Activated CD8-positive, alpha-beta memory T cell treated with anti-CD3 and anti-CD28 coated beads, Interleukin-2, amount 50 U/mL, for 1 hour (primary cell): ENCODE measurements around the gene DENND1B.
"Not testable (repeated sequence)": the region's sequence is repeated elsewhere in the genome, so short reads cannot be mapped to it uniquely, and the experiment has no call there.

Source experiments
- DNase-seq: peaks from one replicate; pipeline ENCODE4 v3.0.0-alpha.2; 2020; ENCODE audit errors: extremely low read depth

Gene DENND1B

DNA sequence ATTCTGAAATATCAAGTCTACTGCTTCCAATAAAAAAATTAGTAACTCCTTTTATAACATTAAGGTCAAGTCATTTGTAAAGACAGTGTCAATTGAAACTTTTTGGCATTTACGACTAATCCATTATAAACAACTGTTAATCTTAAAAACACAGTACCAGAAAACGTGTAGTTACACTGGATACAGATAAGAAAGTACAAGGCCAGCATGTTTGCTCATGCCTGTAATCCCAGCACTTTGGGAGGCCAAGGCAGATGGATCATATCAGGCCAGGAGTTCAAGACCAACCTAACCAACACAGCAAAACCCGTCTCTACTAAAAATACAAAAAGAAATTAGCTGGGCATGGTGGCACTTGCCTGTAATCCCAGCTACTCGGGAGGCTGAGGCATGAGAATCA, 29.4 kb downstream of the DENND1B start:
- DNase-seq, result no peak

DNA sequence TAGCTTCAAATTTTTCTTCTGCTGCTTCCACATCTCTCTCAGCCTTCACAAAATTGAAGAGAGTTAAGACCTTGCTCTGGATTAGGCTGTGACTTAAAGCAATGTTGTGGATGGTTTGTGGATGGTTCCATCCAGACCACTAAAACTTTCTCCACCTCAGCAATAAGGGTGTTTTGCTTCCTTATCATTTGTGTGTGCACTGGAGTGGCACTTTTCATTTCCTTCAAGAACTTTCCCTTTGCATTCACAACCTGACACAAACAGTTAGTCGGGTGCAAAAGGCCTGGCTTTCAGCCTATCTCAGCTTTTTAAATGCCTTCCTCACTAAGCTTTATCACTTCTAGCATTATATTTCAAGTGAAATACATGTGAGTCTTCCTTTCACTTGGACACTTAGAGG, 30.3 kb downstream of the DENND1B start:
- no peak for DNase-seq

- no peak for DNase-seq
These were observed 31.7 kb downstream of the DENND1B start for GRCh38 chr1:197743578-197743977.

DNA sequence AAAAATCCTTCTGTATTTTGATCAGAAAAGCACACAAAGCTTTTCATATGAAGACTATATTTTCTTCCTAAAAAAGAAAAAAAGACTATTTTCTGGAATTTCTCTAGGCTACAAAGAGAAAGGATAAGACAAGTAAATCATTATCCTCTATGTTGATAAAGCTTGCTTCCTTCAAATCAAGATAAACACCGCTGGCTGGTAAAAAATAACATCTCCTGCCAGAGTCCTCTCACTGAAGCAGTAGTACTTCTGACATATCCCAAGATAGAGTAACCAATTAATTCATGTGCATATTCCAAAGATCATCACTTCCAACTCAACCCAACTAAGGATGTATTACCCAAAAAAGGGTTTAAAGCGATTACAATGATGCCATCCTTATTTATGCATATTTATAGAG, 34.3 kb downstream of the DENND1B start:
- DNase-seq, result no peak

DNA sequence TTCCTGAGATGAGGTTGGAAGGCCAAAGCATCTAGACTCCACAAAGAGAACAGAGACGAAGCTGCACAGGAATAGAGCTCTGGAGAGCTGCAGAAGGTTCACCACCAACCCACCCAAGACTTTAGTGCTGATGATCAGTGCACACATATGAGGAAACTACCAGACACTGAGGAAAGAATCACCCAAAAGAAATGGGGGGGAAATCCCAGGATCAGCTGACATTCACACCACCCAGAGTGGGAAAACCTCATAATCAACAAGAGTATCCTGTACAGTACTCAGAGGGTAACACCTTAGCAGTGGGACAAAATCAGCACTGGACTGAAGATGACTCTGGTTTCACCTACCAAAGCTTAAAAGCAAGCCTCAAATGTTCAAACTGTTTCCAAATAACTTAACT, 36.4 kb downstream of the DENND1B start:
- DNase-seq, result no peak

DNA sequence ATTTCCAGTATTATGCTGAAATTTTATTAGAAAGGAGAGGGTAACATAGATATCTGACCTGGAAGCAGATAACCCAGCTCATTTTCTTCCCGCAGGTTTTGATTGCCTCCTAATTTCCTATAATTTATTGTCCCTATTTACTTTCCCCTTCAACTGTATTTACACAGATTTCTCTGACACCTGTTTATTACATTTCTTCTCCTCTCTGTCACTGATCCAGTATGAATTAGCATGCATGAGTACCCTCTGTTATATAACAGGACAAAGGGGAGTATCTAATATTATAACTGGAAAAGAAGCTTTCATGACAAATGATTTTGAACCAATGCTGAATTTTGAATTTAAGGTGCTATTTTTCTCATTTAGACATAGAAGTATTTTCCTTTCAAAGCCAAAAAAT, 37.4 kb downstream of the DENND1B start:
- no peak for DNase-seq

GRCh38 chr1:197736685-197737084, 38.6 kb downstream of the DENND1B start:
- DNase-seq, result no peak

- no peak for DNase-seq
These were observed 39.8 kb downstream of the DENND1B start for GRCh38 chr1:197735461-197735860.

GRCh38 chr1:197733324-197733723, 42.0 kb downstream of the DENND1B start:
- no peak for DNase-seq

DNA sequence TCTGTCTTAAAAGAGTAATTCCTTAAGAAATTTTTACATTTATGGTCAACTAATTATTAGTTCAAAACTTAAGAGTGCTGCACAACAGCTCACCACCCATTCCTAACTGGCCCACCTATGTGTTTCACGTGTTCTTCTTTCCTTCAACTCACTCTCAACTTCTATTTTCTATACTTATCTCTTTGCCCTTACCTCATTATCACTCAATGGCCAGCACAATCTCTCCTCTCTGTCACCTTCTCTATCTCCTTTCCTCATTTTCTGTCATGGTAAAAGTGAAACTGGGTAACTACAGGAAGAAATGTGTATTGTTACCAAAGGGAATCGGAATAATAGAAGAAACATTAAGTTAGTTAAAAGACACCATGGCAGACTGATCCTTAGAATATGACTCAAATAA, 43.1 kb downstream of the DENND1B start:
- no peak for DNase-seq

DNA sequence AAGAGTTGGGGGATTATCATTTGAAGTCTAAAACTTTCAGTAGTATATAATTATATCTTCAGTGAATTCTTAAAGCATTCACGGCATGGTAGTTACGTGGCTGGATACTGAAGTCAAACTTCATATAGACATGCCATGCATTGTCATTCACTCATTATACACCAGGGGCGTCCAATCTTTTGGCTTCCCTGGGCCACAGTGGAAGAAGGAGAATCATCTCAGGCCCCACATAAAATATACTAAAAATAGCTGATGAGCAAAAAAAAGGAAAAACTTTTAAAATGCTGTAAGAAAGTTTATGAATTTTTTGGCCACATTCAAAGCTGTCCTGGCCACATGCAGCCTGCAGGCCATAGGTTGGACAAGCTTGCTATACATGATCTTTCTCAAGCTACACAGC, 43.8 kb downstream of the DENND1B start:
- DNase-seq, result no peak

DNA sequence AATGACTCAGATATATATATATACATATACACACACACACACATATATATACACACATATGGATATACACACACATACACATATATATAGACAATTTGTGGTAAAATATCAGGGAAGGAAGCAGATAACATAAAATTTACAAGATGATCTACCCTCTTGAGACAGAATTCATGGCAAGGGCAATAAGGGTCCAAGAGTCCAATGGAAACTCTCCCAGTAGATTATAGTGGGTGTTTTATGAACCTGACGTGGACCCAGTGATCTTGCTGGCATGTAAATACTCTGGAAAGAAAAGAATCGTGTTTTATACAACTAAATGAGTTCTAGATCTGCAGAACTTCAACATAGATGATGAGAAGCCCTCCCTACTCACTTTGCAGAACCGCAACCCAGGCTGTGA, 49.3 kb downstream of the DENND1B start:
- DNase-seq, result no peak

GRCh38 chr1:197725044-197725443, 50.2 kb downstream of the DENND1B start:
- no peak for DNase-seq

DNA sequence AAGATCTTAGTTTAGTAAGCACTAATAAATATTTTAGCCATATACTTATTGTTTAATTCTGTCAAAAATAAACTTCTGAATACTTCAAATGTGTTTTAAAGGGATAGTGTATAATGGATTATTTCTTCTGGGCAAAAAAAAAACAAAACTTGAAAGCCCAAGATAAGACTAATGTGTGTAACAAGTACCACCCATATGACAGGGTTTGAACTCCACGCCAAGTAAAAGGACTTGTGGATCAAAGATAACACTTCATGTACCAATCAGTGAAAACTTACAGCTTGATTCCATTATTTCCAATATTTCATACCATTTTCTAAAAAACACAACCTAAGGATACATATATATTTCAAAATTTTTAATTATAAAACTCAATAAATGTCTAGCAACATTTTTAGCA, 59.5 kb downstream of the DENND1B start:
- no peak for DNase-seq

- DNase-seq, result no peak
These were observed 68.7 kb downstream of the DENND1B start for GRCh38 chr1:197706601-197707000.

DNA sequence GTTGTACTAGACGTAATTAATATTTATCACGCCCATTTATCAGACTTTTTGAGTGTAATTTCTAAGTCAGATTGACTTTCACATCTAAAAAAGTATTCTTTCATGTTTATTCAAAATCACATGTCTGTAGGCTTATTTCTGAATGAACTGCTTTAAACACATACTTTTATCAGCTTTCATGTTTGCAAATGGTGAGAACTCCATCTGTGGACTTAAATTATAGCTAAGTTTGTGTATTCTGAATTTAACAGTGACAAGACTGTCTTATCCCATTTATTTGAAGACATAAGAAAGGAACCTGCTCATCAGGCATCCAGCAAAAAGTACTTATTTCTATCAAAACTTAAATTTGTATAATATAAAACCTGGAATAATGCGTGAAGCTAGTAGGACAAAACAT, 69.3 kb downstream of the DENND1B start:
- DNase-seq, result no peak

DNA sequence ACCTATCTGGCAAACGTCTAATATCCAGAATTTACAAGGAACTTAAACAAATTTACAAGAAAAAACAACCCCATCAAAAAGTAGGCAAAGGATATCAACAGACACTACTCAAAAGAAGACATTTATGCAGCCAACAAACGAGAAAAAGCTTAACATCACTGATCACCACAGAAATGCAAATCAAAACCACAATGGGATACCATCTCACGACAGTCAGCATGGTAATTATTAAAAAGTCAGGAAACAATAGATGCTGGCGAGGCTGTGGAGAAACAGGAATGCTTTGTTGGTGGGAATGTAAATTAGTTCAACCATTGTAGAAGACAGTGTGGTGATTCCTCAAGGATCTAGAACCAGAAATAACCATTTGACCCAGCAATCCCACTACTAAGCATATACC, 74.6 kb downstream of the DENND1B start:
- DNase-seq, result not testable (repeated sequence)

GRCh38 chr1:197696372-197696771, 78.9 kb downstream of the DENND1B start:
- no peak for DNase-seq

DNA sequence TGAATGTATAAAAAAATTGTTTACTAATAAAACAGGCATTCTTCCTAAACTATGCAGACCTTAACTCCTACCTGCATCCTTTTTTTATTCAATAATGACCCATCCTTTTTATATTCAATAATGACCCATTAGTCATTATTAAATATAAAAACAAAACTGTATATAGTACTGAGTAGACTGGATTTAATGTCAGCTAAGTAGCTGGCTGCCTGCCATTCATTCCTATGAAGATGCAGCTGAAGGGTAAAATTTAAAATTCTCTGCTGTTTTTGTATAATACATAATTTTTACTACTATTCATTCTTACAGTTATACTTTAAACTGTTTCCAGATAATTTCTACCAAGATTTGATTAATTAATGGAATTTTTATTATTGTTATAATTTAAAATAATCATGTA, 79.3 kb downstream of the DENND1B start:
- no peak for DNase-seq

GRCh38 chr1:197692965-197693364, 82.3 kb downstream of the DENND1B start:
- no peak for DNase-seq

GRCh38 chr1:197691816-197692215, 83.5 kb downstream of the DENND1B start:
- DNase-seq, result no peak

GRCh38 chr1:197690074-197690473, 85.2 kb downstream of the DENND1B start:
- DNase-seq, result no peak

DNA sequence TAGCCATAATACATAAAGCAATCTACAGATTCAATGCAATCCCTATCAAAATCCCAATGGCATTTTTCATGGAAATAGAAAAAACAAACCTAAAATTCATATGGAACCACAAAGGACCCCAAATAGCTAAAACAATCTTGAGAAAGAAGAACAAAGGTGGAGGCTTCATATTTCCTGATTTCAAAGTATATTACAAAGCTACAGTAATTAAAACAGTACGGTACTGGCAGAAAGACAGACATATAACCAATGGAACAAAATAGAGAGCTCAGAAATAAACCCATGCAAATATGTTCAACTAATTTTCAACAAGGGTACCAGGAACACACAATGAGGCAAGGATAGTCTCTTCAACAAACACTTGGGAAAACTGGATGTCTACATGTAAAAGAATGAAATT, 87.0 kb downstream of the DENND1B start:
- DNase-seq, result no peak

GRCh38 chr1:197686702-197687355, 88.5 kb downstream of the DENND1B start:
- no peak for DNase-seq
